GM12865 (cell line): ENCODE results near the gene TXNDC12.
A peak's percentile ranks its signal among the peaks of the same experiment; 100 is the strongest.

Experiments
- DNase-seq: peaks from one replicate; pipeline ENCODE4 v3.0.0; 2010; ENCODE audit warnings: low read depth
- H3K4me3 ChIP-seq: 2 replicates; pipeline ENCODE4 v1.5.1; 2011; ENCODE audit warnings: mild to moderate bottlenecking, low read depth, low read length, control low read depth
- TF ChIP-seq, protein P1 (sequence below): IDR thresholded peaks from 2 replicates; pipeline ENCODE4 v1.5.1; 2011; ENCODE audit warnings: low read length, control low read depth, low read depth, inconsistent platforms; ENCODE audit not compliant: insufficient read depth; ENCODE audit errors: missing control alignments

Gene TXNDC12

GRCh38 chr1:52045236-52045635 lies 9.8 kb downstream of the TXNDC12 start:
- H3K4me3 ChIP-seq, result no peak overlapping the region
- DNase-seq, result no peak
- TF ChIP-seq, protein P1, sequence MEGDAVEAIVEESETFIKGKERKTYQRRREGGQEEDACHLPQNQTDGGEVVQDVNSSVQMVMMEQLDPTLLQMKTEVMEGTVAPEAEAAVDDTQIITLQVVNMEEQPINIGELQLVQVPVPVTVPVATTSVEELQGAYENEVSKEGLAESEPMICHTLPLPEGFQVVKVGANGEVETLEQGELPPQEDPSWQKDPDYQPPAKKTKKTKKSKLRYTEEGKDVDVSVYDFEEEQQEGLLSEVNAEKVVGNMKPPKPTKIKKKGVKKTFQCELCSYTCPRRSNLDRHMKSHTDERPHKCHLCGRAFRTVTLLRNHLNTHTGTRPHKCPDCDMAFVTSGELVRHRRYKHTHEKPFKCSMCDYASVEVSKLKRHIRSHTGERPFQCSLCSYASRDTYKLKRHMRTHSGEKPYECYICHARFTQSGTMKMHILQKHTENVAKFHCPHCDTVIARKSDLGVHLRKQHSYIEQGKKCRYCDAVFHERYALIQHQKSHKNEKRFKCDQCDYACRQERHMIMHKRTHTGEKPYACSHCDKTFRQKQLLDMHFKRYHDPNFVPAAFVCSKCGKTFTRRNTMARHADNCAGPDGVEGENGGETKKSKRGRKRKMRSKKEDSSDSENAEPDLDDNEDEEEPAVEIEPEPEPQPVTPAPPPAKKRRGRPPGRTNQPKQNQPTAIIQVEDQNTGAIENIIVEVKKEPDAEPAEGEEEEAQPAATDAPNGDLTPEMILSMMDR, result no peak

DNA sequence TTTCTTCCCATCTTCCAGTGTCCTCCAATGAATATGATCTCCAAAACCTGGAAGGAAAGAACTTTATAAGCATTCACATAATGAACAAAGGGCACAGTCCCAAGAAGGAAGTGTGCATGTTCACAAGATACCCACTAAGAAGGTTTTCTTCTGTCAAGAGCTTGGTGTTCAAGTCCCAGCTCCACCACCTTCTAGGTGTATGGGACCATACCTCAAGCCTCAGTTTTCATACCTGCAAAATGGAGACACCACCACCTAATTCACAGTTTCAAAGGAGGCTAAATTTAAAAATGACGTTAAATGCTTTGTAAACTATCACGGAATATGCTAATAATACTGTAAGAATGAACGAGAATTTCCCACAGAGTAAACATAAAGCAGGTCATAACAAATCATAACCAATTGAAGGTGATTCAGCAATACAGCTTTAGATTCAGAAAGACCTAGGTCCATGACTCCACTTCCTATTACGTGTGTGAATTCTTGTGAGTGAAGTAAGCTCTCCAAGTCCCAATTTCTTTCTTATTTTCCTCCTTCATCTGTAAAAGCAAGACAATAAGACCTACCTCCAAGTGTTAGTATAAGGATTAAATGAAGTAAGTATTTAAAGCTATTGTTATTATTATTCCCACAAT lies 13.3 kb downstream of the TXNDC12 start:
- no peak for DNase-seq
- TF ChIP-seq, protein P1, result no peak
- no peak overlapping the region for H3K4me3 ChIP-seq

- TF ChIP-seq, protein P1, result no peak
- no peak overlapping the region for H3K4me3 ChIP-seq
- DNase-seq, result no peak
Observed at GRCh38 chr1:52037909-52038308, 17.1 kb downstream of the TXNDC12 start.

DNA sequence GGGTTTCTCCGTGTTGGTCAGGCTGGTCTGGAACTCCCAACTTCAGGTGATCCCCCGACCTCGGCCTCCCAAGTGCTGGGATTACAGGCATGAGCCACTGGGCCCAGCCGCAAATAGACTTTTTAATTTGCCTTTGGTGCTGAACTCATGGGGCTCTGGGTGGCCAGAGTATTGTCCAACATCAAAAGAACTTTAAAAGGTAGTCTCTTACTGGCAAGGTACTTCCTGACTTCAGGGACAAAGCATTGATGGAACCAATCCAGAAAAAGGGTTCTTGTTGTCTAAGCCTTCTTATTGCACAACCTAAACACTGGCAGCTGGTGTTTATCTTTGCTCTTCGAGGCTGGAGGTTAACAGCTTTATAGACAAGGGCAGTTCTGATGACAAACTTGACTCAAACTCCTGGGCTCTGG lies 17.6 kb downstream of the TXNDC12 start:
- DNase-seq, result no peak
- TF ChIP-seq, protein P1, result no peak
- H3K4me3 ChIP-seq, result no peak overlapping the region

DNA sequence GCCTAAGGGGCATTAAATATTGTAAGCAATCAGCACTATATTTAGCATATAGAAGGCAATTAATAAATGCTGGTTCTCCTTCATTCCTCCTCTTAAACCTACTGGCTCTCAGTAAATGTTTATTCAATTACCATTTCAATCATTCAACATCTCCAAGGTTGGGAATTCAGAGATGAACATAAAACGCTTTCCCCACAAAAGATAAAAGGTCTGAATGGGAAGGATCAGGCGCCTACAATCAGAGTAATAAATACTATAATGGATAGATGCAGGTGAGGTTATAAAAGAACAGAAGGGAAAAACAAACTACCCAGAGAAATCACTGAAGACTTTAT lies 21.0 kb downstream of the TXNDC12 start:
- peak overlapping the region; percentile 82 for H3K4me3 ChIP-seq
- DNase-seq, result no peak
- TF ChIP-seq, protein P1, result no peak

- H3K4me3 ChIP-seq, result peak within 1 kb of the TSS; percentile 82
- DNase-seq, result peak; percentile 94
- TF ChIP-seq, protein P1, result no peak
Observed at GRCh38 chr1:52033190-52034049, 21.6 kb downstream of the TXNDC12 start, which contains the start of gene KTI12. TSS of gene KTI12 (minus strand) at chr1:52033810. CDS start at chr1:52033761, 49 bp downstream.
